GM18907 (cell line): ENCODE measurements around the gene CLCF1.
"Not testable (repeated sequence)": the region's sequence is repeated elsewhere in the genome, so short reads cannot be mapped to it uniquely, and the experiment has no call there.

Experiments
- ATAC-seq: cut with Tn5 transposase; IDR thresholded peaks from one replicate; pipeline ENCODE4 v1.9.1; 2021; ENCODE audit warnings: mild to moderate bottlenecking, moderate library complexity; ENCODE audit not compliant: unreplicated experiment

The CLCF1 gene

DNA sequence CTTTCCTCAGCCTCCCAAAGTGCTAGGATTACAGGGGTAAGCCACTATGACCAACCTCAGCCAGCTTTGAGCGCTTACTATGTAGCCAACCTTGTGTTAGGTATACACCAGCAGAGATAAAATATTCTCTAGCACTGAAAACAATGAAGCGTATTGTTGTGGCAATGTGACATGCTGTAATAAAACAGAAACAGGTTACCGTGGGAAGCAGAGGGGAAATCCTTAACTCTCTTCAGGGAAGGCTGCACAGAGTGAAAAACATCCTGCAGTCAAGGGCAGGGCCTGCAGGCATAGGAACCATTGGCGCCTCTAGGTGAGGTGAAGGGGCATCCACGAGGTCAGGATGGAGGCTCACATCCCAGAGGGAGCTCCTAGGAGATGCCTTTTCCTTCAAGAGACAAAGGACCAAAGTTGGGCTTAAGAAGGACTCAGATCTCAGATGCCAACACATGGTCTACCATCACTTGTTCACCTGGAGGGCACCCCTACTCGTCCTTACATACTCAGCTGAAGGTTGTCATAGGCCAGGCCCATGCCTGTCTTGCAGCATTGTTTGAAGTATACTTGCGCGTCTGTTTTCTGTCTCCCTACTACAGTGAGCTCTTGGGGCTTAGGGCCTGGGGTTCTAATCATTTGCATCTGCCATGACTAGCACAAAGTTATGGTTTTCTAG, 28.0 kb downstream of the CLCF1 start:
- ATAC-seq = no peak

DNA sequence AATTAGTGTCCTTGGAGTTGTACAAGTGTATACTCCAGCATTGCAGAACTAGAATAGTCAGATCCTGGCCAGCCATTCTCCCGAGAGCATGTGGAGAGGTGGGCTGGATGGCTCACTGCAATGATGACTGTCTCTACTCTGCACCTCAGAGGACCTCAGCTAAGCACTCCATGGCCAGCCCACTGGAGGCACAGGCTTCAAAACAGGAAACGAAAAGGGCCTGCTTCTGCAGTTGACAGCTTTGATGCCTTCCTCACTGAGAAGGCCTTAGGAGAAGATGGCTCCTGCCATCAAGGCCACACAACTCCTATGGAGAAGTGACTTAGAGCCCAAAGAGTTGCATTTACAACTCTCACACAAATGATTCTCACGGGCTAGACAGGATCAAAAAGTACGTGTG, 29.1 kb downstream of the CLCF1 start:
- no peak for ATAC-seq

DNA sequence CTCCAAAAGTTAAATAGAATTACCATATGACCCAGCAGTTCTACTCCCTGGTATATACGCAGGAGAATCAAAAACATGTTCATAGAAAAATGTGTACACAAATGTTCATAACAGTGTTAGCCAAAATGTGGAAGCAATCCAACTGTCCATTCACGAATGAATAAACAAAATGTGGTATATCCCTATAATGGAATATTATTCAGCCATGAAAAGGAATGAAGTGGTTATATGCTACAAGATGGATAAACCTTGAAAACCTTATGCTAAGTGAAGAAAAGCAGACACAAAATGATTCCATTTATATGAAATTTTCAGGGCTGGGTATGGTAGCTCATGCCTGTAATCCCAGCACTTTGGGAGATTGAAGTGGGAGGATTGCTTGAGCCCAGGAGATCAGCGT, 36.1 kb downstream of the CLCF1 start:
- ATAC-seq = no peak

DNA sequence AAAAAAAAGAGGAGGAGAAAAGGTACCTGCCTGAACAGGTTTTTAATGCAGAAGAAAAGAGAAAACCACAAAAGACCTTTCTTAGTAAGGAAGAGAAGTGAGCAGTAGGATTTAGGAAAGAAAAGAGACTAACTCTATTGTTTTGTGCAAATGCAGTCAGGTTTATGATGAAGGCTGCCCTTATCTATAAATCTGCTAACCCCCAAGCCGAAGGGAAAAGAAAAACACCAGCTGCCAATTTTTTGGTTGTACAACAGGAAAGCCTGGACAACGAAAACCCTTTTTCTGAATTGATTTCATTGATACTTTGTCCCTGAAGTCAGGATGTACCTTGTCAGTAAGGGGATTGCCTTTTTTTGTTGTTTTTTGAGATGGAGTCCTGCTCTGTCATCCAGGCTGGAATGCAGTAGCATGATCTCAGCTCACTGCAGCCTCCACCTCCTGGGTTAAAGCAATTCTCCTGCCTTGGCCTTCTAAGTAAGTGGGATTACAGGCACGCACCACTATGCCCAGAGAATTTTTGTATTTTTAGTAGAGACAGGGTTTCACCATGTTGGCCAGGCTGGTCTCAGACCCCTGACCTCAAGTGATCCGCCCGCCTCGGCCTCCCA, 41.2 kb downstream of the CLCF1 start:
- ATAC-seq = no peak

DNA sequence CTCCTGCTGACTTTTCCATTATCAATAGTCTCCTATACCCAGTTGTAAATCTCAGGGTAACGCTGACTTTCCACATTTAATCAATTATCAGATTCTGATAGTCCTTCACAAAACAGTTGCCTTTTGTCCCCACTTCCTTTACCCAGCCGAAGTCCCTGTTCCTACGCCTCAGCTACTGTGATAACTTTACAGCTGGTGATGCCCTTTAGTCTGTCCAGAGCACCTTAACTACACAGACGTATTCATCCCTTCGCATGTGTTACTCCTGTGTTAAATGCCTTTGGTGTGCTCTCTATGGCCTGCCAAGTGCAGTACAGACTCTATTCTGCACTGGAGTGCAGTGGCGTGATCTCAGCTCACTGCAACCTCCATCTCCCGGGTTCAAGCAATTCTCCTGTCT, 49.9 kb downstream of the CLCF1 start:
- no peak for ATAC-seq

DNA sequence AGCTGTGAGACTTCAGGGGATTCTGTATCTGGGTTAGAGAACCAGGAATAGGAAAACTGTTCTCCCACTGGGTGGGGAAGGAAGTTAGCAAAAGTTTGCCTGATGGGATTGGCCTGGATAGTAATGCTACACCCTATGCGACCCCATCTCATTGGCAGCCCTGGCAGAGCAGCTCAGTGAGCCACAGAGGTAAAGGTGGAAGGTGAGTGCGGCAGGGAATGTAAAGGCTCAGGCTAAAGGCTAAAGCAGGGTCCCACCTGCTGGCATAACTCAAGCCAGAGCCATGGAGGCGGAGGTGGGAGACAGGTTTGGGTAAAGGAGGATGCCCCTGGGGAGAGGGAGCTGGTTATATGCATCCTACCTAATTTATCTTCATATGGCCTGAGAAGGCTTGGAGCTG, 51.3 kb downstream of the CLCF1 start:
- ATAC-seq = no peak

DNA sequence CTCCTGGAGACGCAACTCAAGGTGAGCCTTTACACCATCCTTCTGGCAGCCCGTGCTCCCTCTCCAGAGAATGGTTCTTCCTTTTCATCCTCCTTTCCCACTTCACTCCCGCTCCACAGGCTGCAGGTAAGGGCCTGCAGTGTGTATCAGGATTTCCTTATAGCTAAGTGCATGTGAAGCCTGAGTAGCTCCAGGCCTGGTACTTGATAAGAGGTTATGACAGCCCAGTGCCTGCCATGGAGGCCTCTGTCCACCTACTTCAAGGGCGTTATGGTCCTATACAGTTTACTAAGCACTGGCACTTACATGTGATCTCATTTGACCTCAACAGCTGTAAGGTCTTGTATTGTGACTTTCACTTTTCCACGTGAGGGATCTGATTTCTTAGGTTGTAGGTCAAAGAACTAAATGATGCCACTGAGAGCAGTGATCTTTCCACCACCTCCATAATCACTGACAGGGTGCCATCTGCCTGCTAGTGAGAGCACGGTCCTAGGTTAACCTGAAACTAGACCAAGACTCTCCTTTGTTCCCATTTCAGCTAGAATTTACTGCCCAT, 52.0 kb downstream of the CLCF1 start:
- no peak for ATAC-seq

DNA sequence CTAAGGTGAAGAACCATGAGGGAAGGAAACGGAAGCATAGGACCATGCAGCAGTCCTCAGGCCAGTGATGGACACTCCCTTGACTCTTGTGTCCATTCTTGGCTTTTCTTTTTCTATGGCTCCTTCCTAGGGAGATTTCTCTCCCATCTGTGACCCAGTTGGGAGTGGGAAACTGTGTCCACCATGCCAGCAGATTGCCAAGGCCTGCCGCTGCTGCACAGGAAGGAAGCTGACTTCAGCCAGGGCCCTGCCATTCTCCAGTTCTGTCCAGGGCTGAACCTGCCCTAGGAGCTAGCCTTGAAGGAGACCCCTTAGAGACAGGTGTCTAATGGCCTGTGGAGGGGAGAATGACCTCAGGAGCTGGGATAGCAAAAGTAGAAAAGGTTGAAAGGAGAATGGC, 52.7 kb downstream of the CLCF1 start:
- ATAC-seq = no peak

DNA sequence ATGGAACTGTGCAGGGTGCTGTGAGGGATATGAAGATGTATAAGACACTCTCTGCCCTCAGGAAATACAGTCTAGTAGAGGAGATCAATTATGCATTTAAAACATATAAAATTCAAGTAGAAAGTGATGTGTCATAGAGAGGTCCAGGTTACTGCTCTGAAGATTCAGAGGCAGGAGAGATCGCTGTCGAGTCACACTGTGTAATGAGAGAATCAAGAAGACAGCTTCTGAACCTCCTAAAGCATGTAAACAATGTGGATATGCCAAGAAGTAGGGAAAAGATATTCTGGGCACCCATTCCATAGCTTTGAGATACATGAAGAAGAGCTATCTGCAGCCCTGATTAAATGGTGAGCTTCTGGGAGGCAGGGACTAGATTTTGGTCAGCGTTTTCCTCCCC, 53.4 kb downstream of the CLCF1 start:
- no peak for ATAC-seq

DNA sequence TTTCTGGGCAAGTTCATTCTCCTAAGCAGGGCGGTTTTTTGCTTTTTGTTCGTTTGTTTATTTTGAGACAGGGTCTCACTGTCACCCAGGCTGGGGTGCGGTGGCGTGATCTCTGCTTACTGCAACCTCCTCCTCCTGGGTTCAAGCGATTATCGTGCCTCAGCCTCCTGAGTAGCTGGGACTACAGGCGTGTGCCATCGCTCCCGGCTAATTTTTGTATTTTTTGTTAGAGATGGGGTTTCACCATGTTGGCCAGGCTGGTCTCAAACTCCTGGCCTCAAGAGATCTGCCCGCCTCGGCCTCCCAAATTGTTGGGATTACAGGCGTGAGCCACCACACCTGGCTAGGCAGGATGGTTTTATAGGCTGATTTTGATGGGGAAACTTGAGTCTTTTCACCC, 54.5 kb downstream of the CLCF1 start:
- ATAC-seq = not testable (repeated sequence)

DNA sequence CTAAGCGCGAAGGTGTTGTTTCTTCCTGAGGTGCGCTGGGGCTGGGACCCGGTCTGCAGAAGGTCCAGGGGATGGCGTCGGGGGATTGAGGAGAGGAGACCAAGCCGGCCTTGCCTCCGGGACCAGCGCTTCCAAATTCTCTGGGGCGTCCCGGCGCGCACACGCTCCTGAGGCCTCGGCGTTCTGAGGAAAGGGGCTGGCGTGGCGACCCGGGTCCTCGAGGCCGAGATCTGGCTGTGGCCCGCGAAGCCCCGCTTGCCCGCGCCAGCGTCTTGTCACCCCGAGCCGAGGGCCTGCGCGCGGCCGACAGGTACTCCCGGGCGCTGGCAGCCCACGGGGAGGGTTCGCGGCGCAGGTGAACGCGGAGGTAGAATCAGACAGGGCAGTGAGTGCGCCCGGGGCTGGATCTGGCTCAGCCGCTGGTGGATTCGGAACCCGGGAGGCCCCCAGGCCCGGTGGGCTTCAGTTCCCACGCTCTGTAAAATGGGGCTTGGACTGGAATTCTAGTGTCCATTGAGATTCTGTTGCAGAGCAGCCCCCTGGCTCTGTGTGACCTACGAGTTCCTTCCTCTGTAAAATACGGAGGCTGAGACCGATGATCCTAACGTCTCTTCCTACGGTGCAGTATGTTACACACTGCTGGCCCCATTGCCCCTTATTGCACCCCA, 55.4 kb downstream of the CLCF1 start:
- no peak for ATAC-seq

DNA sequence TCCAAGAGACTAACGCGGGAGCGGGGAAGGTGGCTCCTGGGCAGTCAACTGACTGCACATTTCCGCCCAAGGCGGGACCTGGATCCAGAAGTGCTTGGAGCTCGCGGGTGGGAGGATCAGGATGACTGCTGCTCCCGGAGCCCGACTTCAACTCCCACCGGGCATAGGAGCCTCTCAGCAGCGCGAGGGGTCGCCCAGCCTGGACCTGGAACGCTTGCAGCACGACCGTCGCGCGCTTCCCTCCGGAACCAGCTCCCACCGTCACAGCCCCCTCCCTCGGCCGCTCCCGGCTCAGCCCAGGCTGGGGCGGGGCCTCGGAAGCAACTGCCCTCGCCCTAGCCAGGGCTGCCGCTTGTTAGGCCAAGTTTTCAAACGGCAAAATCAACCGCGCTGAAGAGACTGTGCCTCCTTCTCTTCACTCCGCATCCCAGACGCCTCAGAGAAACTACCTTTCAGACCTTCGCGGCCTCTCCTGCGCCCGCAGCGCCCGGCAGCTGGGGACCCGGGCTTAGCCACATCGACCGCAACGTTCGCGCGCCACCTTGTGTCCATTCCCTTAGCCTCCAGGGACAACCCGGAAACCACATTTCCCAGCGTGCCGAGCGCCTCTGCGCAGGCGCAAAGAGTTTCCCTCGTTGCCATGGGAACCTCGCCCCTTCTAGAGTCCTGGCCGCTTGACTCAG, 56.1 kb downstream of the CLCF1 start:
- peak; percentile 85 for ATAC-seq

DNA sequence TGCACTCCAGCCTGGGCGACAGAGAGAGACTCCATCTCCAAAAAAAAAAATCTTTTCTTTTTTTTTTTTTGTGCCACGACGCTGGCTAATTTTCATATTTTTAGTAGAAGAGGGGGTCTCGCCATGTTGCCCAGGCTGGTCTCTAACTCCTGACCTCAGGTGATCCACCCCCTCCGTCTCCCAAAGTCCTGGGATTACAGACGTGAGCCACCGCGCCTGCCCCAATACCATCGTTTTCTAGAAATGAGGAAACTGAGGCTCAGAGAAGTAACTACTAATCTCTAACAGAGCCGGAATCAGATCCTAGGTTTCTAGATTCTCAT, 56.6 kb downstream of the CLCF1 start:
- no peak for ATAC-seq

DNA sequence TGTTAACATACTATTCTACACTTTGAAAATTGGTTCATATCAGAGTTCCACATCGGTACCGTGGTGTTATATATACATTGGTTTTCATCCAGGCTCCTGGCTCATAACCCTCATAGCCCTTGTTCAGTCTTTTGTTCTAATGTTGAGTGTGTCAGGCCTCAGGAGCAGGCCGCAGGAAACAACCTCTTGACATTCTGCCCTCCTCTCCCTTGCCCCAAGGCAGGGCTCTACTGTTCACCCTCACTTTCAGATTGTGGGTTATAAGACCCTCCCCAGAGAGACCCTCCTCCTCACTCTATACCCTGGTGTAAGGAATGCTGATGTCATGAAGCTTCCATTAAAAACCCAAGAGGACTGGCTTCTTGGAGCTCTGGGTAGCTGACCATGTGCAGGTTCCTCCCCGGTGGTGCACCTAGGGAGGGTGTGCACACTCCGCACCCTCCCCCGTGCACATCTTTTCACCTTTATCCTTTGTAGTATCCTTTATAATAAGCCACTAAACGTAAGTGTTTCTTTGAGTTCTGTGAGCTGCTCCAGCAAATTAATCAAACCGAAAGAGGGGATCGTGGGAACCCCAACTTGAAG, 58.0 kb downstream of the CLCF1 start:
- ATAC-seq = no peak

DNA sequence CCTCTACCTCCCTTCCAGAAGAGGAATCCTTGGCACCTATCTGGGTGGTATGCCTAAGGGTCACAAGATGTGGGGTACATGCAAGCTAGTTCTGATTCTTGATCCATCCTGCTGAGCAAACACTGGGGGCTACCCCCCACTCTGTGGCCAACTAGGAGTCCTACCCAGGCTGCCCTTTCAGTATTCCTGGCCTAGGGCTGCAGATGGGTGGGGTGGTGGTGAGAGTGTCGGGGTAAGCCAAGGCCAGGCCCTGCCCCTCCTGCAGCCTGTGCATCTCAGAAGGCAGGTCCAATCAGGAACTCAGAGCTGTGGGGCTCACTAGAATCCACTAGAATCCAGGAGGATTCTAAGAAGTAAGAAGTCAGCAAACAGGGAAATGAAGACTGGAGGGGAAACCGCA, 59.2 kb downstream of the CLCF1 start:
- ATAC-seq = no peak
